GM23338 (cell line): Measurements from ENCODE around the gene EP400. TPM values are rescaled to one million over a fixed set of nuclear protein-coding genes. Genes with fewer than 3 reads are reported as not detected.

Experiments used
- ATAC-seq: fragments of 200-7000 bp; cut with Tn5 transposase; 3 replicates; pipeline ENCODE4 v1.9.1; 2020
- DNase-seq: peaks from one replicate; pipeline ENCODE4 v3.0.0-alpha.2; 2015; ENCODE audit warnings: low spot score
- H2AFZ ChIP-seq: fragments of 200-600 bp; sonication (generic); 2 replicates; pipeline ENCODE4 v1.8.0; 2016; ENCODE audit warnings: antibody characterized with exemption, mild to moderate bottlenecking, moderate library complexity
- H3F3A ChIP-seq: fragments of 200-600 bp; sonication (generic); replicated peaks from 2 replicates; pipeline ENCODE4 v1.8.0; 2017; ENCODE audit warnings: antibody characterized with exemption, mixed run types, low read depth
- H3K27ac ChIP-seq: fragments of 200-600 bp; sonication (generic); 2 replicates; pipeline ENCODE4 v1.6.1; 2016; ENCODE audit warnings: low read depth
- H3K27me3 ChIP-seq: fragments of 200-600 bp; sonication (generic); 2 replicates; pipeline ENCODE4 v1.8.0; 2016; ENCODE audit warnings: mild to moderate bottlenecking, mixed run types, moderate library complexity; ENCODE audit not compliant: insufficient read depth
- H3K36me3 ChIP-seq: fragments of 200-600 bp; sonication (generic); 2 replicates; pipeline ENCODE4 v1.8.0; 2016; ENCODE audit warnings: mild to moderate bottlenecking; ENCODE audit not compliant: insufficient read depth
- H3K4me1 ChIP-seq: fragments of 200-600 bp; sonication (generic); 2 replicates; pipeline ENCODE4 v1.8.0; 2016; ENCODE audit warnings: mild to moderate bottlenecking, moderate library complexity; ENCODE audit not compliant: insufficient read depth
- H3K4me2 ChIP-seq: fragments of 200-600 bp; sonication (generic); 2 replicates; pipeline ENCODE4 v1.7.1; 2017; ENCODE audit warnings: mixed run types
- H3K4me3 ChIP-seq: fragments of 200-600 bp; sonication (generic); 2 replicates; pipeline ENCODE4 v1.6.1; 2016; ENCODE audit warnings: mixed run types
- H3K79me2 ChIP-seq: fragments of 200-600 bp; sonication (generic); replicated peaks from 2 replicates; pipeline ENCODE4 v1.8.0; 2017; ENCODE audit warnings: mild to moderate bottlenecking; ENCODE audit not compliant: insufficient read depth
- H3K9me2 ChIP-seq: fragments of 200-600 bp; sonication (generic); 2 replicates; pipeline ENCODE4 v1.8.0; 2017; ENCODE audit not compliant: insufficient read depth
- H4K20me1 ChIP-seq: fragments of 200-600 bp; sonication (generic); replicated peaks from 2 replicates; pipeline ENCODE4 v1.8.0; 2017; ENCODE audit warnings: mild to moderate bottlenecking; ENCODE audit not compliant: insufficient read depth
- H3K27ac Mint-ChIP-seq: 2 replicates; pipeline ENCODE4 v1.8.0; 2020; ENCODE audit warnings: inconsistent platforms, mild to moderate bottlenecking, moderate library complexity, mixed read lengths
- H3K27me3 Mint-ChIP-seq: 3 replicates; pipeline ENCODE4 v1.8.0; 2022; ENCODE audit warnings: low read depth, mild to moderate bottlenecking, moderate library complexity, mixed read lengths, inconsistent platforms; ENCODE audit not compliant: insufficient read depth, poor library complexity
- H3K36me3 Mint-ChIP-seq: 3 replicates; pipeline ENCODE4 v1.8.0; 2021; ENCODE audit warnings: low read depth, mild to moderate bottlenecking, inconsistent platforms, moderate library complexity, mixed read lengths
- H3K4me1 Mint-ChIP-seq: 3 replicates; pipeline ENCODE4 v1.8.0; 2020; ENCODE audit warnings: mild to moderate bottlenecking, inconsistent platforms, mixed read lengths
- H3K4me3 Mint-ChIP-seq: 3 replicates; pipeline ENCODE4 v1.8.0; 2021; ENCODE audit warnings: moderate library complexity, mild to moderate bottlenecking, inconsistent platforms, mixed read lengths
- H3K9me3 Mint-ChIP-seq: 3 replicates; pipeline ENCODE4 v1.8.0; 2020; ENCODE audit warnings: moderate library complexity, mild to moderate bottlenecking, inconsistent platforms, mixed read lengths
- EZH2 ChIP-seq: fragments of 200-600 bp; sonication (generic); IDR thresholded peaks from one replicate; pipeline ENCODE4 v1.8.0; 2017; ENCODE audit warnings: antibody characterized with exemption, mild to moderate bottlenecking, low read depth; ENCODE audit not compliant: unreplicated experiment
- EZH2phosphoT487 ChIP-seq: fragments of 200-600 bp; sonication (generic); IDR thresholded peaks from one replicate; pipeline ENCODE4 v1.8.1; 2018; ENCODE audit warnings: antibody characterized with exemption; ENCODE audit not compliant: unreplicated experiment
- STAT1 ChIP-seq: IDR thresholded peaks from one replicate; pipeline ENCODE4 v1.6.1; 2016; ENCODE audit warnings: antibody characterized with exemption; ENCODE audit not compliant: unreplicated experiment
- ZNF114 ChIP-seq: fragments of 250-450 bp; sonication (Bioruptor Pico); IDR thresholded peaks from 2 replicates; pipeline ENCODE4 v1.5.0; 2020; ENCODE audit warnings: mild to moderate bottlenecking, moderate library complexity
- polyA plus RNA-seq: library from polyadenylated mRNA; unstranded; fragments of >200 nt; fragmentation: Nextera tagmentation; extraction: Ambion mirVana; gene quantifications from 2 replicates; pipeline ENCODE4 v1.2.1, GENCODE V29; 2016
- total RNA-seq: library from RNA; depleted of rRNA; stranded (reverse); fragments of >200 nt; shearing (Covaris generic); gene quantifications from 2 replicates; pipeline ENCODE4 v1.2.3, GENCODE V29; 2014
- TF ChIP-seq, protein P1 (sequence below), 2 experiments: fragments of 200-600 bp in 1 of 2; sonication (generic) in 1 of 2; conservative IDR thresholded peaks; 2 replicates each; pipeline versions ENCODE4 v1.5.1 to v1.6.1; 2016 to 2017; ENCODE audit warnings: antibody characterized with exemption in 2 of 2, low read depth in 2 of 2, mild to moderate bottlenecking in 2 of 2, moderate library complexity in 1 of 2
- TF ChIP-seq, protein P2 (sequence below): IDR thresholded peaks from 2 replicates; pipeline ENCODE4 v1.6.1; 2016; ENCODE audit warnings: antibody characterized with exemption

Gene EP400
- total and polyA plus RNA-seq, 2 experiments from 2014 or later = 26.3 to 57.2 TPM

- peaks cover 10% of the 10 kb centered on the region for H3K4me1 ChIP-seq
- H3K4me2 ChIP-seq = peak overlapping the region; percentile 87
- H3K9me2 ChIP-seq = no peaks in the 10 kb centered on the region
- H3K4me3 ChIP-seq = peak overlapping the region; percentile 73
- 0 out of 2 replicates have a peak, but pooled peaks cover 6% of the 10 kb centered on the region for H3K36me3 ChIP-seq
- Mint-ChIP-seq H3K27me3 (peaks cover 9% of the 10 kb centered on the region), H3K4me1 (peaks cover 18% of the 10 kb centered on the region), H3K36me3 (peaks cover 30% of the 10 kb centered on the region), H3K27ac (peak overlapping the region; percentile 72), H3K9me3 (no peaks in the 10 kb centered on the region), H3K4me3 (peak overlapping the region; percentile 84)
- H4K20me1 ChIP-seq = peaks cover 20% of the 10 kb centered on the region
- peaks cover 45% of the 10 kb centered on the region for H3K79me2 ChIP-seq
- H3F3A ChIP-seq = peaks cover 7% of the 10 kb centered on the region; the same call in 1 of the 2 replicates
- 0 out of 2 replicates have a peak overlapping the region, but pooled peaks have one; percentile 36 for H3K27ac ChIP-seq
- TF ChIP-seq, protein P1, sequence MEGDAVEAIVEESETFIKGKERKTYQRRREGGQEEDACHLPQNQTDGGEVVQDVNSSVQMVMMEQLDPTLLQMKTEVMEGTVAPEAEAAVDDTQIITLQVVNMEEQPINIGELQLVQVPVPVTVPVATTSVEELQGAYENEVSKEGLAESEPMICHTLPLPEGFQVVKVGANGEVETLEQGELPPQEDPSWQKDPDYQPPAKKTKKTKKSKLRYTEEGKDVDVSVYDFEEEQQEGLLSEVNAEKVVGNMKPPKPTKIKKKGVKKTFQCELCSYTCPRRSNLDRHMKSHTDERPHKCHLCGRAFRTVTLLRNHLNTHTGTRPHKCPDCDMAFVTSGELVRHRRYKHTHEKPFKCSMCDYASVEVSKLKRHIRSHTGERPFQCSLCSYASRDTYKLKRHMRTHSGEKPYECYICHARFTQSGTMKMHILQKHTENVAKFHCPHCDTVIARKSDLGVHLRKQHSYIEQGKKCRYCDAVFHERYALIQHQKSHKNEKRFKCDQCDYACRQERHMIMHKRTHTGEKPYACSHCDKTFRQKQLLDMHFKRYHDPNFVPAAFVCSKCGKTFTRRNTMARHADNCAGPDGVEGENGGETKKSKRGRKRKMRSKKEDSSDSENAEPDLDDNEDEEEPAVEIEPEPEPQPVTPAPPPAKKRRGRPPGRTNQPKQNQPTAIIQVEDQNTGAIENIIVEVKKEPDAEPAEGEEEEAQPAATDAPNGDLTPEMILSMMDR (conservative IDR thresholded peaks at IDR 0.05; ENCODE audit: low read depth in 2 of 2) = no peak
- peak; percentile 74 for ATAC-seq
- DNase-seq = peak; percentile 84
- H2AFZ ChIP-seq = no peak overlapping the region
- no peaks in the 10 kb centered on the region for H3K27me3 ChIP-seq
Observed at GRCh38 chr12:132084621-132085290, 135.0 kb downstream of the EP400 start.

DNA sequence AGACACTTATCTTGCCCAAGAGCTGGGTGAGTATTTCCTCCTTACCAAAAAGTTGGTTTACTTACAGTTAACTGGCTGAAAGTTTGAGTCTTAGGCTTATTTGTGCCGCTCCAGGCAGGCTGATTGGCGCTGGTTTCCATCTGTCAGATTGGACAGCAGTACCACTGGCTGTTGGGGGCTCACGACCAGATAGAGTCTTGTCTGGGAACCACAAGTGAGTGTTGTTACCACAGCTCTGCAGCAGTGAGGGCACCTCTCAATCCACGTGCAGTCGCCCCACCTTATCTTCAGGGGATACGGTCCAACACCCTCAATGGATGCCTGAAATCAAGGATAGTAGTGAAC, 135.5 kb downstream of the EP400 start:
- ATAC-seq = no peak
- H3F3A ChIP-seq = peaks cover 7% of the 10 kb centered on the region; the same call in 1 of the 2 replicates
- peaks cover 18% of the 10 kb centered on the region for H3K4me1 Mint-ChIP-seq

GRCh38 chr12:132089407-132089910, 139.7 kb downstream of the EP400 start:
- peaks cover 3% of the 10 kb centered on the region; the same call in 1 of the 3 replicates for H3K9me3 Mint-ChIP-seq
- Histone ChIP-seq H3K4me2 (no peak overlapping the region), H3K79me2 (peaks cover 80% of the 10 kb centered on the region), H4K20me1 (peaks cover 26% of the 10 kb centered on the region), H2AFZ (no peak overlapping the region), H3F3A (peaks cover 13% of the 10 kb centered on the region; the same call in 1 of the 2 replicates), H3K9me2 (no peaks in the 10 kb centered on the region), H3K36me3 (peaks cover 21% of the 10 kb centered on the region; the same call in 1 of the 2 replicates), H3K4me1 (peaks cover 7% of the 10 kb centered on the region), H3K27ac (no peak overlapping the region), H3K27me3 (no peaks in the 10 kb centered on the region), H3K4me3 (no peak overlapping the region)
- no peak overlapping the region for H3K27ac Mint-ChIP-seq
- peaks cover 5% of the 10 kb centered on the region for H3K27me3 Mint-ChIP-seq
- no peak overlapping the region for H3K4me3 Mint-ChIP-seq
- TF ChIP-seq, protein P2, sequence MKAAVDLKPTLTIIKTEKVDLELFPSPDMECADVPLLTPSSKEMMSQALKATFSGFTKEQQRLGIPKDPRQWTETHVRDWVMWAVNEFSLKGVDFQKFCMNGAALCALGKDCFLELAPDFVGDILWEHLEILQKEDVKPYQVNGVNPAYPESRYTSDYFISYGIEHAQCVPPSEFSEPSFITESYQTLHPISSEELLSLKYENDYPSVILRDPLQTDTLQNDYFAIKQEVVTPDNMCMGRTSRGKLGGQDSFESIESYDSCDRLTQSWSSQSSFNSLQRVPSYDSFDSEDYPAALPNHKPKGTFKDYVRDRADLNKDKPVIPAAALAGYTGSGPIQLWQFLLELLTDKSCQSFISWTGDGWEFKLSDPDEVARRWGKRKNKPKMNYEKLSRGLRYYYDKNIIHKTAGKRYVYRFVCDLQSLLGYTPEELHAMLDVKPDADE = no peak
- no peak for TF ChIP-seq EZH2
- no peak for TF ChIP-seq STAT1
- no peak for TF ChIP-seq EZH2phosphoT487
- no peak for DNase-seq
- H3K4me1 Mint-ChIP-seq = peaks cover 9% of the 10 kb centered on the region
- no peak for ATAC-seq
- H3K36me3 Mint-ChIP-seq = peaks cover 71% of the 10 kb centered on the region

More for the DNA sequence above, 135.5 kb downstream of the EP400 start:
- H3K36me3 Mint-ChIP-seq = peaks cover 34% of the 10 kb centered on the region
- Histone ChIP-seq H3K27me3 (no peaks in the 10 kb centered on the region), H2AFZ (no peak overlapping the region), H3K79me2 (peaks cover 50% of the 10 kb centered on the region), H3K4me2 (peak overlapping the region; percentile 87), H3K27ac (0 out of 2 replicates have a peak overlapping the region, but pooled peaks have one; percentile 36), H3K9me2 (no peaks in the 10 kb centered on the region), H3K4me1 (peaks cover 7% of the 10 kb centered on the region), H4K20me1 (peaks cover 21% of the 10 kb centered on the region), H3K36me3 (0 out of 2 replicates have a peak, but pooled peaks cover 6% of the 10 kb centered on the region), H3K4me3 (peak overlapping the region; percentile 73)
- H3K27me3 Mint-ChIP-seq = peaks cover 9% of the 10 kb centered on the region
- H3K9me3 Mint-ChIP-seq = no peaks in the 10 kb centered on the region
- peak overlapping the region; percentile 84 for H3K4me3 Mint-ChIP-seq
- TF ChIP-seq ZNF114 (CRISPR knock-in tag) = no peak
- no peak for DNase-seq
- H3K27ac Mint-ChIP-seq = peak overlapping the region; percentile 72
